WTC11 (cell line): Measurements from ENCODE around the gene ETS2. TPM values are rescaled to one million over a fixed set of nuclear protein-coding genes. Genes with fewer than 3 reads are reported as not detected.

Source experiments
- ATAC-seq: fragments of 200-7000 bp; cut with Tn5 transposase; 2 replicates; pipeline ENCODE4 v1.10.0; 2021; ENCODE audit warnings: mild to moderate bottlenecking, moderate library complexity
- CTCF ChIA-PET: fragments of 300-600 bp; sonication (Branson Sonifier 250); formaldehyde crosslinking; loops from one replicate; lab custom pipeline; 2021; ENCODE audit warnings: antibody characterized with exemption; lab: Charles Lee
- POLR2A ChIA-PET: fragments of 350-600 bp; sonication (Branson Sonifier 250); formaldehyde crosslinking; loops from one replicate; lab custom pipeline; 2021; ENCODE audit warnings: antibody characterized with exemption; lab: Charles Lee
- DNase-seq: peaks from one replicate; pipeline ENCODE4 v3.0.0; 2021; ENCODE audit warnings: low spot score
- H3K27ac Mint-ChIP-seq: 2 replicates; pipeline ENCODE4 v1.8.0; 2021; ENCODE audit warnings: mixed read lengths
- H3K27me3 Mint-ChIP-seq: 2 replicates; pipeline ENCODE4 v1.8.0; 2021; ENCODE audit warnings: low read depth, mild to moderate bottlenecking, moderate library complexity, mixed read lengths
- H3K36me3 Mint-ChIP-seq: 2 replicates; pipeline ENCODE4 v1.8.0; 2021; ENCODE audit warnings: mixed read lengths
- H3K4me1 Mint-ChIP-seq: 2 replicates; pipeline ENCODE4 v1.8.0; 2022; ENCODE audit warnings: mixed read lengths
- H3K4me3 Mint-ChIP-seq: 2 replicates; pipeline ENCODE4 v1.8.0; 2021; ENCODE audit warnings: mild to moderate bottlenecking, moderate library complexity, mixed read lengths
- H3K9me3 Mint-ChIP-seq: 2 replicates; pipeline ENCODE4 v1.8.0; 2021; ENCODE audit warnings: mixed read lengths
- AR ChIP-seq: fragments of 250-450 bp; sonication (Bioruptor Pico); IDR thresholded peaks from 2 replicates; pipeline ENCODE4 v1.9.0; 2021; ENCODE audit warnings: mild to moderate bottlenecking
- CREB1 ChIP-seq: sonication (generic); formaldehyde crosslinking; IDR thresholded peaks from 2 replicates; pipeline ENCODE4 v1.8.0; 2023; ENCODE audit warnings: mild to moderate bottlenecking, missing genetic modification reagents
- CREM ChIP-seq: sonication (generic); formaldehyde crosslinking; IDR thresholded peaks from 2 replicates; pipeline ENCODE4 v1.8.1; 2022; ENCODE audit warnings: mild to moderate bottlenecking, missing genetic modification reagents, moderate library complexity
- E2F1 ChIP-seq: sonication (generic); formaldehyde crosslinking; IDR thresholded peaks from 2 replicates; pipeline ENCODE4 v1.8.0; 2022; ENCODE audit warnings: mild to moderate bottlenecking, missing genetic modification reagents
- E2F4 ChIP-seq: sonication (generic); formaldehyde crosslinking; IDR thresholded peaks from 2 replicates; pipeline ENCODE4 v1.8.1; 2022; ENCODE audit warnings: low read depth, mild to moderate bottlenecking, moderate library complexity, missing genetic modification reagents, borderline replicate concordance
- ELF4 ChIP-seq: sonication (generic); formaldehyde crosslinking; IDR thresholded peaks from 2 replicates; pipeline ENCODE4 v1.8.1; 2022; ENCODE audit warnings: low read depth, mild to moderate bottlenecking, moderate library complexity, missing genetic modification reagents
- HMGXB4 ChIP-seq: sonication (generic); formaldehyde crosslinking; IDR thresholded peaks from 2 replicates; pipeline ENCODE4 v1.8.1; 2023; ENCODE audit warnings: mild to moderate bottlenecking, moderate library complexity, missing genetic modification reagents
- JUN ChIP-seq: sonication (generic); formaldehyde crosslinking; IDR thresholded peaks from 2 replicates; pipeline ENCODE4 v1.8.0; 2023; ENCODE audit warnings: mild to moderate bottlenecking, missing genetic modification reagents
- MXD4 ChIP-seq: fragments of 250-450 bp; sonication (Bioruptor Pico); IDR thresholded peaks from 2 replicates; pipeline ENCODE4 v1.8.0; 2021; ENCODE audit warnings: mild to moderate bottlenecking, moderate library complexity, borderline replicate concordance
- MYBL2 ChIP-seq: sonication (generic); formaldehyde crosslinking; IDR thresholded peaks from 2 replicates; pipeline ENCODE4 v1.8.1; 2023; ENCODE audit warnings: mild to moderate bottlenecking, moderate library complexity, missing genetic modification reagents
- OVOL2 ChIP-seq: fragments of 250-450 bp; sonication (Bioruptor Pico); IDR thresholded peaks from 2 replicates; pipeline ENCODE4 v1.9.0; 2021; ENCODE audit warnings: mild to moderate bottlenecking, borderline replicate concordance
- RELA ChIP-seq: sonication (generic); formaldehyde crosslinking; IDR thresholded peaks from 2 replicates; pipeline ENCODE4 v1.8.1; 2022; ENCODE audit warnings: missing genetic modification reagents, mild to moderate bottlenecking, borderline replicate concordance
- SP1 ChIP-seq: sonication (generic); formaldehyde crosslinking; conservative IDR thresholded peaks from 2 replicates; pipeline ENCODE4 v1.8.1; 2022; ENCODE audit warnings: missing genetic modification reagents
- ZMAT4 ChIP-seq: fragments of 250-450 bp; sonication (Bioruptor Pico); IDR thresholded peaks from 2 replicates; pipeline ENCODE4 v1.9.0; 2021; ENCODE audit warnings: mild to moderate bottlenecking
- ZNF232 ChIP-seq: sonication (generic); formaldehyde crosslinking; IDR thresholded peaks from 2 replicates; pipeline ENCODE4 v1.8.0; 2022; ENCODE audit warnings: mild to moderate bottlenecking, missing genetic modification reagents
- ZNF396 ChIP-seq: fragments of 250-450 bp; sonication (Bioruptor Pico); IDR thresholded peaks from 2 replicates; pipeline ENCODE4 v1.8.0; 2021; ENCODE audit warnings: mild to moderate bottlenecking, moderate library complexity, borderline replicate concordance
- ZNF416 ChIP-seq: fragments of 250-450 bp; sonication (Bioruptor Pico); IDR thresholded peaks from 2 replicates; pipeline ENCODE4 v1.9.0; 2021; ENCODE audit warnings: mild to moderate bottlenecking, inconsistent platforms
- total RNA-seq: library from RNA; stranded (reverse); gene quantifications from 3 replicates; pipeline ENCODE4 v1.2.3, GENCODE V29; 2021

The ETS2 gene
- total RNA-seq, 1 experiment from 2014 or later, result 56.4 TPM

- no peak for TF ChIP-seq E2F1 (CRISPR knock-in tag)
- no peak for TF ChIP-seq HMGXB4 (CRISPR knock-in tag)
- no peak for TF ChIP-seq RELA
- no peak for TF ChIP-seq MYBL2
- TF ChIP-seq ZNF232 (CRISPR knock-in tag), result no peak
- no peak for TF ChIP-seq ELF4 (CRISPR knock-in tag)
- TF ChIP-seq ZNF416, result no peak
- no peak for TF ChIP-seq CREM
- no peak for TF ChIP-seq SP1
These were observed 49.0 kb upstream of the ETS2 start (continued) for GRCh38 chr21:38756746-38757145.

GRCh38 chr21:38758501-38759214 is 47.1 kb upstream of the ETS2 start:
- Mint-ChIP-seq H3K4me3 (no peak overlapping the region), H3K36me3 (no peaks in the 10 kb centered on the region), H3K27ac (no peak overlapping the region), H3K9me3 (no peaks in the 10 kb centered on the region), H3K4me1 (peaks cover 9% of the 10 kb centered on the region), H3K27me3 (peaks cover 19% of the 10 kb centered on the region)
- no peak for TF ChIP-seq AR (CRISPR knock-in tag)
- no peak for TF ChIP-seq MXD4 (CRISPR knock-in tag)
- TF ChIP-seq HMGXB4 (CRISPR knock-in tag), result no peak
- TF ChIP-seq JUN (CRISPR knock-in tag), result no peak
- TF ChIP-seq SP1, result no peak
- TF ChIP-seq OVOL2 (CRISPR knock-in tag), result no peak
- no peak for TF ChIP-seq ZMAT4 (CRISPR knock-in tag)
- DNase-seq, result no peak
- POLR2A ChIA-PET, result no interaction called here
- no peak for ATAC-seq
- CTCF ChIA-PET, result no interaction called here

- Mint-ChIP-seq H3K4me3 (no peak overlapping the region), H3K9me3 (no peaks in the 10 kb centered on the region), H3K27me3 (peaks cover 19% of the 10 kb centered on the region), H3K4me1 (peaks cover 9% of the 10 kb centered on the region), H3K36me3 (no peaks in the 10 kb centered on the region), H3K27ac (no peak overlapping the region)
- ATAC-seq (no peak), DNase-seq (no peak)
- no peak for TF ChIP-seq E2F4
- TF ChIP-seq ZNF396, result no peak
- TF ChIP-seq CREB1 (CRISPR knock-in tag), result no peak
- CTCF ChIA-PET, result interaction anchor here (1.5 kb wide), 1 partner anchor 8 kb away, joined by 3 read pairs; no protein-coding TSS in a partner anchor
- POLR2A ChIA-PET, result no interaction called here
These were observed 46.3 kb upstream of the ETS2 start for GRCh38 chr21:38759413-38759812.
